A549 (cell line): ENCODE data around the gene ST3GAL6.

Experiments
- CEBPB ChIP-seq, 2 experiments: fragments of >200 bp in 1 of 2; sonication (Bioruptor Twin) in 1 of 2; formaldehyde crosslinking in 1 of 2; IDR thresholded peaks; 2 replicates each; pipeline ENCODE4 v1.6.1; 2012 to 2016
- POLR2A ChIP-seq: IDR thresholded peaks from 2 replicates; pipeline ENCODE4 v1.6.1; 2012; ENCODE audit warnings: mild to moderate bottlenecking, low read length
- POLR2AphosphoS2 ChIP-seq: conservative IDR thresholded peaks from 2 replicates; pipeline ENCODE4 v1.6.1; 2012; ENCODE audit warnings: low read length, improper control_type of control experiment, inconsistent platforms
- TP53 ChIP-seq: fragments of 250-450 bp; sonication (Bioruptor Pico); IDR thresholded peaks from 2 replicates; pipeline ENCODE4 v1.5.0; 2021; ENCODE audit warnings: mild to moderate bottlenecking, moderate library complexity
- TF ChIP-seq, protein P1 (sequence below): fragments of >200 bp; sonication (Bioruptor Twin); formaldehyde crosslinking; IDR thresholded peaks from 3 replicates; pipeline ENCODE4 v1.5.1; 2016

GRCh38 chr3:98775459-98776139 is 12.5 kb downstream of the ST3GAL6 start:
- TF ChIP-seq, protein P1, sequence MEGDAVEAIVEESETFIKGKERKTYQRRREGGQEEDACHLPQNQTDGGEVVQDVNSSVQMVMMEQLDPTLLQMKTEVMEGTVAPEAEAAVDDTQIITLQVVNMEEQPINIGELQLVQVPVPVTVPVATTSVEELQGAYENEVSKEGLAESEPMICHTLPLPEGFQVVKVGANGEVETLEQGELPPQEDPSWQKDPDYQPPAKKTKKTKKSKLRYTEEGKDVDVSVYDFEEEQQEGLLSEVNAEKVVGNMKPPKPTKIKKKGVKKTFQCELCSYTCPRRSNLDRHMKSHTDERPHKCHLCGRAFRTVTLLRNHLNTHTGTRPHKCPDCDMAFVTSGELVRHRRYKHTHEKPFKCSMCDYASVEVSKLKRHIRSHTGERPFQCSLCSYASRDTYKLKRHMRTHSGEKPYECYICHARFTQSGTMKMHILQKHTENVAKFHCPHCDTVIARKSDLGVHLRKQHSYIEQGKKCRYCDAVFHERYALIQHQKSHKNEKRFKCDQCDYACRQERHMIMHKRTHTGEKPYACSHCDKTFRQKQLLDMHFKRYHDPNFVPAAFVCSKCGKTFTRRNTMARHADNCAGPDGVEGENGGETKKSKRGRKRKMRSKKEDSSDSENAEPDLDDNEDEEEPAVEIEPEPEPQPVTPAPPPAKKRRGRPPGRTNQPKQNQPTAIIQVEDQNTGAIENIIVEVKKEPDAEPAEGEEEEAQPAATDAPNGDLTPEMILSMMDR: no peak
- no peak for TF ChIP-seq POLR2AphosphoS2
- no peak for TF ChIP-seq TP53 (CRISPR knock-in tag)
- no peak for TF ChIP-seq POLR2A
- no peak for TF ChIP-seq CEBPB (IDR thresholded peaks at IDR 0.05)
